Activated T-cell treated with anti-CD3 and anti-CD28 coated beads, Interleukin-2, amount 50 U/mL, for 4 hours (primary cell): ENCODE data around the gene IGFBP6. TPM values are rescaled to one million over a fixed set of nuclear protein-coding genes. Genes with fewer than 3 reads are reported as not detected.

Experiments used
- ATAC-seq, 2 donors: fragments of 200-7000 bp; cut with Tn5 transposase; one replicate each; pipeline ENCODE4 v1.10.0; 2021
- DNase-seq: peaks from one replicate; pipeline ENCODE4 v3.0.0-alpha.2; 2020
- H3K27me3 Mint-ChIP-seq: one replicate; pipeline ENCODE4 v1.8.0; 2021; ENCODE audit warnings: low read depth, mixed read lengths
- H3K36me3 Mint-ChIP-seq: one replicate; pipeline ENCODE4 v1.8.0; 2022; ENCODE audit warnings: mixed read lengths; ENCODE audit not compliant: insufficient read depth
- H3K4me1 Mint-ChIP-seq: one replicate; pipeline ENCODE4 v1.8.0; 2021; ENCODE audit warnings: low read depth, mixed read lengths
- H3K4me3 Mint-ChIP-seq: one replicate; pipeline ENCODE4 v1.8.0; 2021; ENCODE audit warnings: mild to moderate bottlenecking, moderate library complexity, mixed read lengths
- H3K9me3 Mint-ChIP-seq: one replicate; pipeline ENCODE4 v1.8.0; 2021; ENCODE audit warnings: mixed read lengths
- total RNA-seq, 3 donors: library from RNA; stranded (reverse); gene quantifications; one replicate each; pipeline ENCODE4 v1.2.1, GENCODE V29; 2021

Gene IGFBP6
- total RNA-seq, 3 donors from 2014 or later = 0.29 to 0.43 (median 0.38) TPM

GRCh38 chr12:53124352-53124723, 26.9 kb downstream of the IGFBP6 start:
- Mint-ChIP-seq H3K4me3 (no peak overlapping the region), H3K4me1 (no peaks in the 10 kb centered on the region), H3K9me3 (no peaks in the 10 kb centered on the region), H3K36me3 (no peaks in the 10 kb centered on the region), H3K27me3 (peaks cover 2% of the 10 kb centered on the region)
- no peak for ATAC-seq
- no peak for DNase-seq

GRCh38 chr12:53127169-53127568, 29.7 kb downstream of the IGFBP6 start:
- Mint-ChIP-seq H3K27me3 (peaks cover 4% of the 10 kb centered on the region), H3K36me3 (no peaks in the 10 kb centered on the region), H3K9me3 (no peaks in the 10 kb centered on the region), H3K4me3 (no peak overlapping the region), H3K4me1 (no peaks in the 10 kb centered on the region)
- DNase-seq (no peak), ATAC-seq (no peak)

GRCh38 chr12:53128780-53129569, 31.5 kb downstream of the IGFBP6 start:
- Mint-ChIP-seq H3K4me3 (no peak overlapping the region), H3K27me3 (peaks cover 4% of the 10 kb centered on the region), H3K4me1 (no peaks in the 10 kb centered on the region), H3K9me3 (no peaks in the 10 kb centered on the region), H3K36me3 (no peaks in the 10 kb centered on the region)
- DNase-seq (no peak), ATAC-seq (no peak)

- H3K4me3 Mint-ChIP-seq = no peak overlapping the region
- no peaks in the 10 kb centered on the region for H3K36me3 Mint-ChIP-seq
- ATAC-seq = no peak
- no peaks in the 10 kb centered on the region for H3K9me3 Mint-ChIP-seq
- peaks cover 4% of the 10 kb centered on the region for H3K27me3 Mint-ChIP-seq
- no peak for DNase-seq
- H3K4me1 Mint-ChIP-seq = no peaks in the 10 kb centered on the region
These were observed 34.4 kb downstream of the IGFBP6 start for GRCh38 chr12:53131844-53132243.

- Mint-ChIP-seq H3K27me3 (peaks cover 5% of the 10 kb centered on the region), H3K4me3 (no peak overlapping the region), H3K9me3 (peaks cover 6% of the 10 kb centered on the region), H3K36me3 (no peaks in the 10 kb centered on the region), H3K4me1 (no peaks in the 10 kb centered on the region)
- no peak for DNase-seq
- no peak for ATAC-seq
These were observed 36.3 kb downstream of the IGFBP6 start for GRCh38 chr12:53133722-53134121.

GRCh38 chr12:53143355-53143754, 45.9 kb downstream of the IGFBP6 start:
- no peak overlapping the region for H3K4me3 Mint-ChIP-seq
- H3K4me1 Mint-ChIP-seq = no peaks in the 10 kb centered on the region
- H3K36me3 Mint-ChIP-seq = no peaks in the 10 kb centered on the region
- no peak for ATAC-seq
- DNase-seq = no peak
- peaks cover 3% of the 10 kb centered on the region for H3K27me3 Mint-ChIP-seq
- no peaks in the 10 kb centered on the region for H3K9me3 Mint-ChIP-seq

- no peaks in the 10 kb centered on the region for H3K27me3 Mint-ChIP-seq
- ATAC-seq = no peak
- H3K9me3 Mint-ChIP-seq = no peaks in the 10 kb centered on the region
- no peaks in the 10 kb centered on the region for H3K4me1 Mint-ChIP-seq
- H3K4me3 Mint-ChIP-seq = no peak overlapping the region
- H3K36me3 Mint-ChIP-seq = no peaks in the 10 kb centered on the region
- no peak for DNase-seq
These were observed 48.2 kb downstream of the IGFBP6 start for GRCh38 chr12:53145383-53146260.

GRCh38 chr12:53147181-53147580, 49.7 kb downstream of the IGFBP6 start:
- no peaks in the 10 kb centered on the region for H3K9me3 Mint-ChIP-seq
- no peak overlapping the region for H3K4me3 Mint-ChIP-seq
- no peaks in the 10 kb centered on the region for H3K4me1 Mint-ChIP-seq

GRCh38 chr12:53147653-53148052, 50.2 kb downstream of the IGFBP6 start:
- Mint-ChIP-seq H3K36me3 (no peaks in the 10 kb centered on the region), H3K4me3 (no peak overlapping the region), H3K27me3 (no peaks in the 10 kb centered on the region), H3K9me3 (no peaks in the 10 kb centered on the region), H3K4me1 (no peaks in the 10 kb centered on the region)
- no peak for ATAC-seq
- no peak for DNase-seq

More at GRCh38 chr12:53147181-53147580, 49.7 kb downstream of the IGFBP6 start:
- ATAC-seq (no peak), DNase-seq (no peak)
- H3K36me3 Mint-ChIP-seq = no peaks in the 10 kb centered on the region
- H3K27me3 Mint-ChIP-seq = no peaks in the 10 kb centered on the region

- H3K9me3 Mint-ChIP-seq = no peaks in the 10 kb centered on the region
- no peaks in the 10 kb centered on the region for H3K4me1 Mint-ChIP-seq
- no peak overlapping the region for H3K4me3 Mint-ChIP-seq
- ATAC-seq (no peak), DNase-seq (no peak)
- H3K27me3 Mint-ChIP-seq = no peaks in the 10 kb centered on the region
- no peaks in the 10 kb centered on the region for H3K36me3 Mint-ChIP-seq
These were observed 53.6 kb downstream of the IGFBP6 start for GRCh38 chr12:53151039-53151438.

Other genes starting within 250 kb of the IGFBP6 start
- gene KRT78, start 248.7 kb upstream of the IGFBP6 start, total RNA-seq = not detected
- 1 to 10 TPM; 4.2 to 6.0 (median 4.5) TPM for gene KRT8, start 192.6 kb upstream of the IGFBP6 start, total RNA-seq
- 10 to 100 TPM; 11.8 to 15.6 (median 15.0) TPM for gene KRT18, start 148.5 kb upstream of the IGFBP6 start, total RNA-seq
- gene EIF4B, start 91.2 kb upstream of the IGFBP6 start, total RNA-seq = 100 to 1,000 TPM; 617 to 659 (median 632) TPM
- gene TNS2, start 47.6 kb upstream of the IGFBP6 start, total RNA-seq = 1 to 10 TPM in 2 of 3 donors, under 1 TPM in 1; 0.87 to 2.5 (median 2.1) TPM
- 10 to 100 TPM; 48.3 to 57.8 (median 50.7) TPM for gene SPRYD3, start 18.3 kb upstream of the IGFBP6 start, total RNA-seq
- gene SOAT2, start 5.8 kb downstream of the IGFBP6 start, total RNA-seq = under 1 TPM; 0.15 to 0.54 (median 0.32) TPM
- gene ZNF740, start 83.1 kb downstream of the IGFBP6 start, total RNA-seq = 10 to 100 TPM; 29.7 to 41.5 (median 36.6) TPM
- 10 to 100 TPM in 1 of 3 donors, 1 to 10 TPM in 2; 8.0 to 10.6 (median 9.3) TPM for gene CSAD, start 83.3 kb downstream of the IGFBP6 start, total RNA-seq
- gene ITGB7, start 109.6 kb downstream of the IGFBP6 start, total RNA-seq = 100 to 1,000 TPM in 2 of 3 donors, 10 to 100 TPM in 1; 82.1 to 140 (median 124) TPM
- gene RARG, start 134.5 kb downstream of the IGFBP6 start, total RNA-seq = 10 to 100 TPM; 34.4 to 38.4 (median 38.0) TPM
- 10 to 100 TPM; 19.9 to 21.9 (median 20.0) TPM for gene ESPL1, start 170.6 kb downstream of the IGFBP6 start, total RNA-seq
- gene PFDN5, start 197.9 kb downstream of the IGFBP6 start, total RNA-seq = 100 to 1,000 TPM; 393 to 403 (median 400) TPM
- 100 to 1,000 TPM; 121 to 149 (median 128) TPM for gene MYG1, start 202.0 kb downstream of the IGFBP6 start, total RNA-seq
- 10 to 100 TPM; 84.6 to 95.9 (median 91.2) TPM for gene AAAS, start 223.9 kb downstream of the IGFBP6 start, total RNA-seq
- not detected for gene SP7, start 238.7 kb downstream of the IGFBP6 start, total RNA-seq